Superior temporal gyrus (tissue), 1 donor: ENCODE measurements around the gene PAM.

Source experiments
- DNase-seq: peaks from one replicate; pipeline ENCODE4 v3.0.0-alpha.2; 2016; ENCODE audit errors: extremely low spot score

PAM gene

DNA sequence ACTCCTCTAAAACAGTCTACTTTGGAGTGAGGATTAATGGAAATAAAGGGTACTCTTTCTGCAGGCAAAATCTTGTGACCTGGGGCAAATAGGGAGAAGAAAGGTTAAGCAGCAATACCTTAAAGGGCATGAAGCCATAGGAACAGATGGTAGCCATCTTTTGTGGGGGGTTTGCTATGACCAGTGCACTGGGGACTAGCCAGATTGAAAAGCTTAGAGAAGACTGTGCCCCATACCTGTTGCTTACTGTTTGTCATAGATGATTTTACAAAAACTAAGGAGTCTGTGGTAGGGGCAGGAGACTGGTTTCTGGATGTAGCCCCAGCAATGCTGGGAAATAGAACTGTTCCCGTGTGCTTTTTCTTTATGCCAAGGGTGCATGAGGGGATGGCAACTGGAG lies 58.6 kb downstream of the PAM start:
- no peak for DNase-seq

- no peak for DNase-seq
These were observed 60.0 kb downstream of the PAM start for GRCh38 chr5:102815084-102815483.

- no peak for DNase-seq
These were observed 60.6 kb downstream of the PAM start for GRCh38 chr5:102815540-102816332.

DNA sequence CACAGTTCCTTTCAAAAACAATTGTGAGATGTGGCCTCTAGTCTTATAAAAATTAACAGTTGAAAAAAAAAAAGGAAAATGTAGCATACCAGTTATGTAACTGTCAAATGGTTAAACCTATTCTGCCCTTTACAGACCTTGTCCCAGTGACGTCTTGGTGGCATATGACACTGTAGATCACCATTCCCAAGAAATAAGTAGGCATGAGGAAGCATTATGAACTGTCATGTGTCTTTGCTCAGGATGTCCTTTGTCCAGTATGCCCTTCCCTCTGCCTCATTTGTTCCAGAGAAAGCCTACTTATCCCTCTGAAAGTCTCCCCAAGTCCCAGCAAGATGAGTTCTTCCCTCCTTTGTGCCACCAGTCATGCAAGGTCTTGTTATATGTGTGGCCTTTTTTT lies 63.2 kb downstream of the PAM start:
- DNase-seq: no peak

GRCh38 chr5:102818934-102819333 lies 63.8 kb downstream of the PAM start:
- no peak for DNase-seq

- DNase-seq: no peak
These were observed 64.5 kb downstream of the PAM start for GRCh38 chr5:102819634-102820033.

- DNase-seq: no peak
These were observed 68.4 kb downstream of the PAM start for GRCh38 chr5:102823441-102823874.

DNA sequence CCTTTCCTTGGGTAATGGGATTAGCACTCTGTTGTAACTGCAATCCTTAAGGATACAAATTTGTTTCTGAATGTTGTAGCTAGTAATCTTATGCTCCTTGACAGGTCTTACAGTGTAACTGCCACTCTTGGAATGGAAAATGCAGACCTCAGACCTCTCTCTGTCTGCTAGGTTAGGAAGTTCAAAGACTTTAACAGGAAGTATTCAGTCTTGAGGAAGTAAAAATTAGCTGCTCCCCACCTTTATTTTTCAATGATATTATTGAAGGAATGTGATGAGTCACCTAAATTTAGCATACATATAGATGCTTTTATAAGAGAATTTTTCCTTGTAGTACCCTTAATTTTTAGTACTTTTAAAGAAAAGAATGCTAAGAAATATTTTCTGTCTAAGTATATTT lies 71.5 kb downstream of the PAM start:
- DNase-seq: no peak

- no peak for DNase-seq
These were observed 75.1 kb downstream of the PAM start for GRCh38 chr5:102830241-102830640.

- no peak for DNase-seq
These were observed 77.3 kb downstream of the PAM start for GRCh38 chr5:102832445-102832844.

GRCh38 chr5:102833146-102833545 lies 78.0 kb downstream of the PAM start:
- DNase-seq: no peak

GRCh38 chr5:102834438-102834964 lies 79.4 kb downstream of the PAM start:
- DNase-seq: no peak

DNA sequence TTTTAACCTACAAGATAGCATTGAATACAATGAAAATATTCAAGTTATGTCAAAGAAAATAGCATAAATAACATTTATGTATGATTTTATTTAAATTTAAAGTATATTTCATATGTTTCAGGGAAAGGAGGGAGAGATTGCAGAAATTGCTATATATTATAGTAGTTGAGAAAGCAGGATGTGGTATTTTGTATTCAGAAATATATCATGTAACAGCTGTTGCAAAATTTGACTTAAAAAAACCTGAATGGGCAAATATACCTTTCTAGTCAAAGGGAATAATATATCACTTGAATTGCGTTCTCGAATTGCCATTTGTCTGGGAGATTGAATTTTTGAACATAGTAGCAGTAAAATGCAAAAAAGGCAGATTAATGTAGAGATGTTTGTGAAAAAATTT lies 80.6 kb downstream of the PAM start:
- DNase-seq: no peak

DNA sequence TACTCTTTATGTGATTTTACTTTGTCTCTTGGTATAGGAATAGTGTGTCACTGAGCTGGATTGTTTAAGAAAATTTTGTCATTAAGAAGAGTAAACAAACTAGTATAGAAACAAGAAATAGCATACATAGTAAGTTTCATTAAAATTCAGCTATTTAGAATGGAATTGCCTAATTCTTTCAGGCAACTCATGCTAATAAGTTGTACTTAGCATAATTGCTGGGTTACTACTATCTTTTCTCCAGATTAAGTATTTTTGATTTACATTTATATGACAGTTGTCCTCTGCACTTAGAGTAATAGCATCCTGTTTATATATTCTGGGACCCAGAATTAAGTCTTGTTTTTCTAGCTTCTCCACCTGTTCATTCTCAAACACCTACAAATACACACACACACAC lies 85.9 kb downstream of the PAM start:
- no peak for DNase-seq

GRCh38 chr5:102843997-102844396 lies 88.9 kb downstream of the PAM start:
- DNase-seq: no peak

- DNase-seq: no peak
These were observed 89.9 kb downstream of the PAM start for GRCh38 chr5:102845041-102845440.

DNA sequence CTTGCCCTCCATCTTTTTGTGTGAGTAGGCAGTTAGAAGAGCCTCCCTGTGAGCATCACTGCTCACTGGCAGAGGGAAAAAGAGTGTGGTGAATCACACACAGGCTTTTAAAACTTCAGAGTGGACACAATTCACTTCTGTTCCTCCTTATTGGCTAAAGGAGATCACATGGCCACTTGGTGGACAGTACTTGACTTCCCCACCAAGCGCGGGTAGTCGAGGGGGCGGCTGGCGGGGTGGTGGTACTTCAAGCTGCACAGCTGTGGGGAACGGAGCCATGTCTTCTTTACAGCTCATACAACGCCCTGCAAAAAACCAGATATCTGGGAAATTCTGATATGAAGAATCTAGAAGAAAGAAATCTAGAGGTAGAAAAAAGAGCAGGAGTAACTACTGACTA lies 95.4 kb downstream of the PAM start:
- DNase-seq: no peak

DNA sequence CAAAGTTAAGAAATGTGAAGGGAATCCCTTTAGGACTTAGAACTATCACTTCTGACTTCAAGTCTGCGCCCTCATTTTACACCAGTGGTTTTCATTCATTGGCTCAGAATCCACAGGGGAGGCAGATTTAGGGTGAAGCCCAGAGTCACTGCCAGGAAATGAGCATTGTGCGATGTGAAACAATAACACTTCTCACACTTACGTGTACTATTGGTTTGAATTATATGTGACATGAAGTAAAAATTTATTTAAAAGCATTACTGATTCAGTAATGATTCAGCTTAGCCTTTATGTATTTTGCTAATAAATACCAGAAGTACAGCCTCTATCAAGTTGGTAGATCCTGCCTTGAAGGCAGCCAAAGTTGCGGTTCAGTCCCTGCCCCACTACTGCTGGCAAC lies 98.6 kb downstream of the PAM start:
- DNase-seq: no peak

GRCh38 chr5:102855681-102856388 lies 100.7 kb downstream of the PAM start:
- no peak for DNase-seq

DNA sequence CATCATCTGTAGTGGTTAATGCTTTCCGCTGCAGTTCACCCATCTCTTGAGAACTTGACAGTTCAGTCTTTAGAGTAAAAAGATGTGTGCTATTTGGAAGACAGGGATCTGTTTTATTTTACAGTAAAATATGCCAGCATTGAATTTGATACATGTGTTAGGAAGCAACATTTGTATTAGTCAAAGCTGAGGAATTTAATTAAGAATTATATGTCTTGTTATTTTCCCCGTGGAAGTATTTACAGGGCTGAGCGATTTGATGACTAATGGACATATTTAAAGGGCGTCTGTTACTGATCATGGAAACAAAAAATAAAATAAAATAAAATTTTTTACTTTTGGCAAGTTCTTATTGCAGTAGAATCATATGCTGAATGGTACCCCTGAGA lies 101.3 kb downstream of the PAM start:
- DNase-seq: no peak

DNA sequence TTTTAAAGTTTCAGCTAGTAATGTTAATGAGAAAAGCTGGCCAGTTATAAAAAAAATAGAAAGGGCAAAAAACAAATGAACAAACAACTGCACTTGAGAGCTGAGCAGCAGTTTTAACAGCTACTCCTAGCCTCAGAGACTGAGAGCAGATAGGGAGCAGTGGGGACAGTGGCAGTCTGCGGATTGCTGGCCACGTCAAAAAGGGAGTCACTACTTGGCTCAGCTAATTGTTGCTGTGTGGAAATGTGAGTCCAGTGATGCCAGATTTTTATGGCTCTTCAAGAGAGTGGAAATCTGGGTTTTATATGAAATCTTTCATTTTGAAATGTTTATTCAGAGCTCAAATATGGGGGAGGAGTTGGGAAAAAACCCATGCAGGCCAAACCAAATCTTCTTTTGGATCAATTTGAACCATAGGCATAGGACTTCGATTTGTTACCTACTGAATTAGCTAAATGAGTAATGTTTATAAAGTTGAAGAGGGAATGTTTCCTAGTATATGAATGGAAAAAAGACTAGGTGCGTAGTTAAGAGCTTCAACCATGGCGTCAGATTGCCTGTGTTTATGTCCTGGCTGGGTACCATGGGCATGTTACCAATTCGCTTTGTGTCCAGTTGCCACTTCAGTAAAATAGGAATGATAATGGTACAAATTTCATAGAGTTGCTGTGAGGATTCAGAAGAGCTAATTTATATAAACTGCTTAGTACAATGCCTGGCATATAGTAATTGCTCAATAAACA lies 102.1 kb downstream of the PAM start:
- DNase-seq: no peak

- no peak for DNase-seq
These were observed 103.1 kb downstream of the PAM start for GRCh38 chr5:102858221-102858620.
